Right lung (tissue), 5 donors: ENCODE results near the gene PPFIBP2. TPM values are rescaled to one million over a fixed set of nuclear protein-coding genes. Genes with fewer than 3 reads are reported as not detected.
A peak's percentile ranks its signal among the peaks of the same experiment; 100 is the strongest.

Experiments
- DNase-seq, 2 donors: peaks; one replicate each; pipeline ENCODE4 v3.0.0-alpha.2; 2013
- polyA plus RNA-seq, 5 donors: library from polyadenylated mRNA; unstranded; fragments of 120-200 nt; gene quantifications; one replicate each; pipeline versions ENCODE4 v1.2.1 to v1.2.3, GENCODE V29; 2013; ENCODE audit warnings: inconsistent platforms in 1 of 5, low replicate concordance in 1 of 5; ENCODE audit not compliant: insufficient read length in 5 of 5, insufficient read depth in 1 of 5

PPFIBP2 gene
- polyA plus RNA-seq, 5 donors: 25.9 to 49.3 (median 38.1) TPM

GRCh38 chr11:7628660-7629059 is 114.9 kb downstream of the PPFIBP2 start:
- no peak for DNase-seq

DNA sequence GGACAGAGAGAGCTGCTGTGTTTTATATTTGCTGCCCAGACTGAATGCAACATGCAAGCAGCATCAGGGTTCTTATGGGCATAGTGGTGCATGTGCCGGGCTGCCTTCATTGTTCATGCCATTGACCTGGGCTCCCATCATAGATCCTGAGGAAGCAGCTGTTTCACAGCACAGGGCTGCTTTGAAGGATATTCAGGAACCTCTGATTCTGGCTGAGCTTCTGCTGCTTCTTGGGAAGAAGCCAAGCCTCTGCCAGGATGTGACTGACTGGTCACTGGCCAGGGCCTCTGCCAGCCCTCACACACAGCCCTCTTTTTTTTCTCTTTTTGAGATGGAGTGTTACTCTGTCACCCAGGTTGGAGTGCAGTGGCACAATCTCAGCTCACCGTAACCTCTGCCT is 116.2 kb downstream of the PPFIBP2 start:
- no peak for DNase-seq

DNA sequence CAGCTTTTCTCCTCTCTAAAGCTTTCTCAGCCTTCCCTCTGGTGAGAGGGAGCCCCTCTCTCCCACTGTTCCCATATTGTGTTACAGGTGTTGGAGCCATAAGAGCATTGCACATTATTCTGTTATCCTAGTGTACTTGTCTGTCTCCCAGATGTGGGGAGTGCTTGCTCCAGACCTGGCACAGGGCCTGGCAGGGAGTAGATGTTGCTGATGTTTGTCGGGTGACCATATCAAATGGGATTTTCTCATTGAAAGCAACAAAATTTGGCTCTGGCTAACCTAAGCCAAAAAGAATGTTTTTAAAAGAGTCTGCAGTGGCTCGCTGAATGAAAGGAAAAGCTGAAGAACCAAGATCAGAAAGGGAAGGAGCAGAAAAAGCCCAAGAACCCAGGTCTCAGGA is 118.4 kb downstream of the PPFIBP2 start:
- no peak for DNase-seq

DNA sequence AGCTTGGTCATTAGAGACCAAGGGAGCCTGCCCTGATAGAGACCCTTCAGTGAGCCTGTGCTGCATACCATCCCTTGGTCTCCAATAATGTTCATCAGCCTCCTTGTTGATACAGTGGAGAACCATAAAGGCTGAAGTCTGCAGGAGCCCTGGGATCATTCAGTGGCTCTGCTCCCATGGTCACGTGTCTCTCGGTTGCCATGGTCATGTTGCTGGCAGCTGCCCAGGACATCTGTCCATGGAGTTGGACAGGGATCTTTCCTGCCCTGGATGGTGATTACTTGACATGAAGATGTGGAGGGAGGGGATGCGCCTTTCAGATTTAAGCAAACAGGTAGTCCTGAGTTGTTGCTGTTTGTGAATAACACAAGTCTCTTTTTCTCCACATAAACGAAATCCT is 121.3 kb downstream of the PPFIBP2 start:
- DNase-seq: no peak

GRCh38 chr11:7635708-7636107 is 121.9 kb downstream of the PPFIBP2 start:
- DNase-seq: no peak

DNA sequence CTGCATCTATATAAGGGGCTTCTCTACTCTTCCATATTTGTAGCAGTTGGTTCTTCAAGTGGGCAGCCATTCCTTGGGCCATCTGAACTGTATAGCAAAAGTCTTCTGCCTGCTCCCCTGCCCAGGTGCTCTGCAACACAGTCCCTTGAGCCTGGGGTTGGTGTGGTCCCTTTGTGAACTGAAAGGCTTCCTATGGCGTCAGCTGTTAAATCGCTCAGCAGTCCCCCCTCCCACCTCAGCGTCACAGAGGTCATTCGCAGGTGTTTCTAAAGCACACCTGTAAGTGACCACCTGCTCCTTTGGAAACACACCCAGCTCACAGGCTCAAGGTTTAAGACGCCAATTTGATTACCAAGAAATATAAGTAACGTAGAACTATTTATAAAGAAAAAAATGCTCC is 122.6 kb downstream of the PPFIBP2 start:
- no peak for DNase-seq

DNA sequence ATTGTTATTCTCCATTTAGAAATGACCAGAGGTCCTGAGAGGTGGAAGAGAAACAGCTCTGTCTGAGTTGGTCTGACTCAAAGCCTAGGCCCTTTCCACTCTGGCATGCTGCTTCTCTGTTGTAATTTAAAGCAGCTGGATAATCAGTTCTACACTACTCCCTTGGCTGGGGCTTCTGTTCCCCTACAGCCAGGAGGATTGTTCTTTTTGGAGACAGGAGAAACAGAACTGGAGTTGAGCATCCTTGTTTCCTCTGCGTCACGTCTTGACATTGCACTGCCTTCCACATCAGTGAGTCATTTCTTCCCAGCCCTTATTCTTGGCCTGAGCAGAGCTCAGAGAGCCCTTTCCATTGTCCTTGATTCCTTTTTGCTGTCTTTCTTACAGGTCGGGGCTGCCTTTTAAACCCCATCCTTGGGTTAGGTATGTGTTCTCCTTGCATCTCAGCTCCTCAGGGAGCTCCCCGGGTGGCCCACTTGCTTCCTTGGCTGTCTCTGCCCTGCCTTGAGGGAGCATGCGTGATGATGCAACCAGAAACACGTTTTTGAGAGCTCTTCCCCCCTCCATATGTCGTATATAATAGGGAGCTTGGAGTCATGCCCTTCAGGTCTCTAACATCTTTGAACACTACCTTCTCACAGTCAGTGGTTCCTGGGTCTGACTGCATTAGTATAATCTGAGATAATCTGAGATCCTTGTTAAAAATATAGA is 123.8 kb downstream of the PPFIBP2 start:
- DNase-seq: no peak

- DNase-seq: no peak
These were observed 125.2 kb downstream of the PPFIBP2 start for GRCh38 chr11:7638710-7639642.

DNA sequence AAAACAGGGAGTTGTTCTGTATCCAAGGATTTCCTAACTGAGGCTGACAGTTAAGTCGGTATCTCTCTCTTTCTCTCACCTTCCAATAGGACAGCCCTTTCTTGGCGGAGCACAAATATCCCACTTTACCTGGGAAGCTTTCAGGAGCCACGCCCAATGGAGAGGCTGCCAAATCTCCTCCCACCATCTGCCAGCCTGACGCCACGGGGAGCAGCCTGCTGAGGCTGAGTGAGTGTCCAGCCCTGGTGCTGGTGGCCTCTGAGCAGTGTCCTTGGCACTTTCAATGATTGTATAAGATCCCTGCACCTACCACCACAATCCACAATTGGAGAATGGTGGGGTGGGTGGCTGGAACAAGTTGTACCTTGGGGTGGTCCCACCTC is 125.8 kb downstream of the PPFIBP2 start:
- no peak for DNase-seq

DNA sequence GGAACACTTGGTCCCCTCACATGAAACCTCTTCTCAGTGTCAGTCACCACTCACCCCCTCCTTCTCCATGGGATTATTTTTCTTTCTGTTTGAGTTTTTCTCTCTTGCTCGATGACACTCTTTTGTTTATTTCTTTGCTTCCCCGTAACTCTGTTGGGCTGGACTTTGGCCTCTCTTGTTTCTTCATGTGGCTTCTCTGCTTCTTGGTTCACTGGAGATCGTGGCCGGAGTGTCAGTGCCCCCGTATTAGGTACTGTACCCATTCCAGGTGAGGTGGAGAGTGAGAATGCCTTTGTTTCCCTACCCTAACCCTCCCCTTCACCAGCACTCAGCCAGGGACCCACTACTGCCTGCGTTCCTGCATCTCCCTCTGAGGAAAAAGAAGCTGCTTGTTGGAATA is 127.0 kb downstream of the PPFIBP2 start:
- DNase-seq: no peak

DNA sequence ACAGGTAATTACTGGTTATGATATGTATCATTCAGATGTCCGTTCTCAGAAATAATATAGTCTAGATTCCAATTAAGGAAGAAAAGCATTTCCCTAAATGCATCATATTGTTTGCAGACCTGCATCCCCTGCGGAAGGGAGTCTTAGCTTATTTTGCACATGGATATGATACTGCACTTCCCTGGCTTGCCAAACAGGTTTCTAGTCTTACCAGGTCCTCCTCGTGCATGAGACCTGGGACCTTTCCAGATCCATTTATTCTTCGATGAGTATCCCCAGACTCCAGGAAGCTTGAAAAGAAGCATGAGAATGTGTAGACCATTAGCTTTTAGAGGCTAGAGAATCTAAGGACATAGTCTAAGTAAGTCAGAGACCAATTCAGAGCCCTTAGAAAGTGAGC is 128.9 kb downstream of the PPFIBP2 start:
- DNase-seq: no peak

DNA sequence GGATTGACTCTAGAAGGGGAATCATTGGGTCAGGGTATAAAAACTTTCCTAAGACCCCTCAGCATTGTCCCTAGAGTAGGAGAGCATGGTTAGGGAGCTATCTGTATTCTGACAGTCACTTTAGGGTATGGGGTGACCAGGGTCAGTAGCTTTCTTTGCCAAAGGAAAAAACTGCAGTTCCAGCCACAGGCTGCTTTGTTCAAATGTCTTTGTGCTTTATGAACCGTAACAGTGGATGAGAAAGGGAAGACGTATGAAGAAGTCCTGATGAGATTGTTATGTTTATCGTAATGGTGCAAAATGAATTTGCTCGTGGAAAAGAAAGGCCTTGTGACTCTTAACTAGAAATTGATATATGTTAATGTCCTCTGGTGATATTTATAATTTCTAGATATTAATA is 129.5 kb downstream of the PPFIBP2 start:
- no peak for DNase-seq

GRCh38 chr11:7645206-7645605 is 131.4 kb downstream of the PPFIBP2 start:
- no peak for DNase-seq

DNA sequence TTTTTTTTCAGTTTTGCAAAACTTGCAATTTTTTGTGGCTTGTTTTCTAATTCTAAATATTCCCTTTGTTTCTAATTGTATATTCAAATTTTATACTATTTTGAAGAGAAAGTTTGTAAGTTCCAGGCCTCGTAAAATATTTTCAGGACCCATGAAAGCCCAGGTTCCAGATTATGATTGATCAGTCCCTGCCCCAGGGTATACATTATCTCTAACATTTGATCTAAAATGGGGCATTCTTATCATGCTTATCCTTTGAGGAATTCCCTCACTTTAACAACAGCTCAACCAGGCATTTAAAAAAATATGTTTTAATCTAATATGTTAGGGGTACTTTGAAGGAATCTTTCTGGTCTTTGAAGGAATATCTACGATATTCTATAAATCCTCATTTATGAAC is 133.1 kb downstream of the PPFIBP2 start:
- no peak for DNase-seq

DNA sequence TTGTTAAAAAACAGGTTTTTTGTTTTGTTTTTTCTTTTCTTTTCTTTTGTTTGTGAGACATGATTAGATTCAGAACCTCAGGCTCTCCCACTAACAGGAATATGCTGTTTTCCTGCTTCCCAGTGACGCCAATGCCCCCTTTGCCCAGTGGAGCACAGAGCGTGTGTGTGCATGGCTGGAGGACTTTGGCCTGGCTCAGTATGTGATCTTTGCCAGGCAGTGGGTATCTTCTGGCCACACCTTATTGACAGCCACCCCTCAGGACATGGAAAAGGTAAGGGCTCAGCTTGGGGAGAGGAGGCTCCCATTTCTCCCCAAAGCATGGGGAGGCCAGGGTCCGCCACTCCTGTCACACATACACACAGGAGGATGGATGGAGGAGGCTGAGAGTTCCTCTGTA is 134.5 kb downstream of the PPFIBP2 start:
- DNase-seq: no peak

- DNase-seq: no peak
These were observed 137.3 kb downstream of the PPFIBP2 start for GRCh38 chr11:7651140-7651551.

- no peak for DNase-seq
These were observed 137.9 kb downstream of the PPFIBP2 start for GRCh38 chr11:7651700-7652099.

DNA sequence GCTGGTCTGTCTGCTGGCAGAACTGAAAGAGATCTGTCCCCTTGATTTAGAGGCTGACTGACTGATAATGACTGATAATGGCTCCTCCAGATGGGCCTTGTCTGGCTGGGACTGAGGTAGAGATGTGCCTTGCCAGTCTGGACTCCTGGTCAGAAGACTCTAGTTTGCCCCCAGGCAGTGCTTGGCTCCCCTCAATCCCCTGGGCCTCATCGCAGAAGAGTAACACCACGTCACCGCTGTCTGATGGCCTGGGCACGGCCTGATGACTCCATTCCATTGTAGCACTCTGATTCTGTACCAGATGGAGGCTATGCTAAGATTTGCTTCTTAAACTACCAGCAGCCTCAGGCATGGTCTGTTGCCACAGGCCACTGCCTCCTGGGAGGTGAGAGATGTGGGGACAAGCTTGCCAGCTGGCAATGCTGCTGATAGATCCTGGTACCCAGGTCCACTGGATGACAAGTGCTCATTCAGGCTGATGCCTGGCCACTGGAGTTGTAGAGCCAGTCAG is 140.5 kb downstream of the PPFIBP2 start:
- no peak for DNase-seq

DNA sequence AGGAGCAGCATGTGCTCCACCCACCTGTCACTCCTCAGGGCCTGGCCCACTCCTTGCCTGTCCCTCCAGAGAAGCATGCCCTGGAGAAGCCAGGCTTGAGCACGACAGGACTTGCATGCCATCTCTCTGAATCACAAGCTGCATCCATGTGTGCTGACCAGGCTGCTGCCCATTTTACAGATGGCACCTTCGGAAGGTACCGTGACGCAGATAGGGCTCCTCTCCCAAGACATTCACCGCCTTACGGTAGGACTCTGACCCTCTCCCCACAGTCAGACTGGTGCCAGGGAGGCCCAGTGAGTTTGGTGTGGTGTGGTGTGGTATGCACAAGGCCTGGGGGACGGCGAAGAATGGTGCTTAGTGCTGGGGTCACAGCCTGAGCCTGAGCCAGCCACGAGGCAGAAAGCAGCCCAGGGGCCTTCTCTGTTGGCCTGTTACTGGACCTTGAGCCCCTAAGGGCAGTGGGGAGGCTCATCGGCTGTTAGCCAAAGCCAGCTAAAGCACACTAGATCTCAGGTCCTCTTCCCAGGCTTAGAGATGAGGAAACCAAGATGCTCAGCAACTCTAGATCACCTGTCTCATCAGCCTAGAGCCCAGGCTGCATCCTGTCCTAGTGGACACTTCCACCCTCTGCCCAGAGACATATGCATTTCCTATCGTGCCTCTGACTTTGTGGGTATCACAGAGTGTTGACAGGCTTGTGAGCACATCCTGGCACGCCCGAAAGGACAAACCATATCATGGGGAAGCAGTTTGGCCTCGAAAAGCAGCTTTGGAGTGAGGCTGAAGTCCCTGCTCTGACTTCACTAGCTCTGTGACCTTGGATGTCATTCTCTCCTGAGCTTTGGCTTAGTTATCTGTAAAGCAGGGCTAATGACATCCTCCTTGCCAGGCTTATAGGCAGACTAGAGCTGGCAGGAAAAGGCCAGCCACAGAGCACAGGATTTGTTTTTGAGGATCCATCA is 141.7 kb downstream of the PPFIBP2 start:
- no peak for DNase-seq

GRCh38 chr11:7656704-7657103 is 142.9 kb downstream of the PPFIBP2 start:
- no peak for DNase-seq

GRCh38 chr11:7657306-7658025 is 143.7 kb downstream of the PPFIBP2 start:
- peak; percentile 33 to 42 for DNase-seq
